Natural killer cell (primary cell): ENCODE results near the gene FHOD1. TPM values are rescaled to one million over a fixed set of nuclear protein-coding genes. Genes with fewer than 3 reads are reported as not detected.

Experiments used
- ATAC-seq, 3 donors: fragments of 150-1000 bp in 2 of 3; fragments of 200-7000 bp in 1 of 3; cut with Tn5 transposase; 1 replicate in 1 of 3; 2 replicates in 2 of 3; pipeline ENCODE4 v1.10.0; 2021; ENCODE audit warnings: mild to moderate bottlenecking in 2 of 3, moderate library complexity in 2 of 3
- DNase-seq, 2 donors: peaks; one replicate each; pipeline versions ENCODE4 v3.0.0 to v3.0.0-alpha.2; 2013 to 2021; ENCODE audit warnings: mixed read lengths in 1 of 2
- H3K27ac ChIP-seq: one replicate; pipeline ENCODE4 v1.5.1; 2013; ENCODE audit warnings: mild to moderate bottlenecking, low read length
- H3K27me3 ChIP-seq: one replicate; pipeline ENCODE4 v1.6.1; 2013; ENCODE audit warnings: low read length; ENCODE audit not compliant: control insufficient read depth, insufficient read depth
- H3K36me3 ChIP-seq: one replicate; pipeline ENCODE4 v1.6.1; 2013; ENCODE audit warnings: low read length; ENCODE audit not compliant: control insufficient read depth, insufficient read depth
- H3K4me1 ChIP-seq: one replicate; pipeline ENCODE4 v1.6.1; 2013; ENCODE audit warnings: low read length; ENCODE audit not compliant: control insufficient read depth, insufficient read depth
- H3K4me3 ChIP-seq: one replicate; pipeline ENCODE4 v1.5.1; 2013; ENCODE audit warnings: low read length
- H3K9me3 ChIP-seq: one replicate; pipeline ENCODE4 v1.6.1; 2013; ENCODE audit warnings: low read length; ENCODE audit not compliant: control insufficient read depth, insufficient read depth
- H3K27ac Mint-ChIP-seq, 2 donors: one replicate each; pipeline ENCODE4 v1.8.0; 2022; ENCODE audit warnings: mild to moderate bottlenecking in 2 of 2, mixed read lengths in 2 of 2, moderate library complexity in 1 of 2
- H3K27me3 Mint-ChIP-seq, 2 donors: one replicate each; pipeline ENCODE4 v1.8.0; 2022; ENCODE audit warnings: low read depth in 2 of 2, mixed read lengths in 2 of 2
- H3K36me3 Mint-ChIP-seq: one replicate; pipeline ENCODE4 v1.8.0; 2022; ENCODE audit warnings: mixed read lengths
- H3K4me1 Mint-ChIP-seq, 2 donors: one replicate each; pipeline ENCODE4 v1.8.0; 2022; ENCODE audit warnings: mixed read lengths in 2 of 2
- H3K4me3 Mint-ChIP-seq: one replicate; pipeline ENCODE4 v1.8.0; 2022; ENCODE audit warnings: mild to moderate bottlenecking, moderate library complexity, mixed read lengths
- H3K9me3 Mint-ChIP-seq, 2 donors: one replicate each; pipeline ENCODE4 v1.8.0; 2022; ENCODE audit warnings: mixed read lengths in 2 of 2
- WGBS: methylation state at CpG from one replicate; pipeline ENCODE4 v1.1.7; 2013; ENCODE audit warnings: missing lambda C conversion rate; ENCODE audit not compliant: insufficient coverage; 5-methylcytosine and 5-hydroxymethylcytosine counted together
- intact Hi-C: fragments of 100-400 bp; cut with micrococcal nuclease; formaldehyde crosslinking; loops from one replicate; pipeline ENCODE4 v1.14.2; 2022
- total RNA-seq, 4 donors: library from RNA; stranded (reverse); fragments of 120-200 nt in 1 of 4; gene quantifications; one replicate each; pipeline versions ENCODE4 v1.2.3 to v1.2.4, GENCODE V29; 2013 to 2022
- TF ChIP-seq, protein P1 (sequence below): fragments of 200-600 bp; IDR thresholded peaks from one replicate; pipeline ENCODE4 v1.8.0; 2022; ENCODE audit warnings: antibody characterized with exemption

Gene FHOD1
- total RNA-seq, 3 donors from 2014 or later (not counting 1 experiment from before 2014, with no cell fraction given) = 79.3 to 96.8 (median 89.2) TPM

DNA sequence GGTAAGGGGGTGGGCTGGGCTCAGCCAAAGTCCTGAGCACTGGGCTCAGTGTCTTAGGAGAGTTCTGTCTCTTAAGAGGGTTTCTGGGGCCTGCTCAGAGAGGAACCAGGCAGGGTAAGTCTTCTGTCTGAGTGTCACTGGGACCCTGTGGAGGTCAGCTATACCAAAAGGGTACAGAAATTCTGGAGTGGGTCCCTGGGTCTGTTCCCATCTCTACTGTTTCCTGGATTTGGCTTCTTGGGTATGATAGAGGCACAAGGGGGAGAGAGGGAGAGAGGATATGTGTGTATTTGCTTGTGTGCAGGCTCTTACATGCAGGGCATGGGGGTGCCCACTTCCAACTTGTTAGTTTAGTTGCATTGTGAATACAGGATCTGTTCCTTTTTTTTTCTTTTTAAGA lies 53.7 kb downstream of the FHOD1 start:
- Mint-ChIP-seq H3K4me3 (peak overlapping the region; percentile 66), H3K36me3 (peaks cover 14% of the 10 kb centered on the region), H3K27ac (peak overlapping the region; percentile 75 to 86), H3K4me1 (peaks cover 34 to 52% of the 10 kb centered on the region in 2 donors), H3K9me3 (no peaks in the 10 kb centered on the region), H3K27me3 (no peaks in the 10 kb centered on the region)
- intact Hi-C loops = loop anchor here (2.0 kb wide), 1 partner anchor 33 kb away; the partner anchor contains the start of gene TMEM208
- ATAC-seq (no peak), DNase-seq (no peak)
- Histone ChIP-seq H3K27ac (no peak overlapping the region), H3K4me1 (peaks cover 25% of the 10 kb centered on the region), H3K27me3 (no peaks in the 10 kb centered on the region), H3K9me3 (no peaks in the 10 kb centered on the region), H3K4me3 (no peak overlapping the region), H3K36me3 (peaks cover 42% of the 10 kb centered on the region)
- TF ChIP-seq, protein P1, sequence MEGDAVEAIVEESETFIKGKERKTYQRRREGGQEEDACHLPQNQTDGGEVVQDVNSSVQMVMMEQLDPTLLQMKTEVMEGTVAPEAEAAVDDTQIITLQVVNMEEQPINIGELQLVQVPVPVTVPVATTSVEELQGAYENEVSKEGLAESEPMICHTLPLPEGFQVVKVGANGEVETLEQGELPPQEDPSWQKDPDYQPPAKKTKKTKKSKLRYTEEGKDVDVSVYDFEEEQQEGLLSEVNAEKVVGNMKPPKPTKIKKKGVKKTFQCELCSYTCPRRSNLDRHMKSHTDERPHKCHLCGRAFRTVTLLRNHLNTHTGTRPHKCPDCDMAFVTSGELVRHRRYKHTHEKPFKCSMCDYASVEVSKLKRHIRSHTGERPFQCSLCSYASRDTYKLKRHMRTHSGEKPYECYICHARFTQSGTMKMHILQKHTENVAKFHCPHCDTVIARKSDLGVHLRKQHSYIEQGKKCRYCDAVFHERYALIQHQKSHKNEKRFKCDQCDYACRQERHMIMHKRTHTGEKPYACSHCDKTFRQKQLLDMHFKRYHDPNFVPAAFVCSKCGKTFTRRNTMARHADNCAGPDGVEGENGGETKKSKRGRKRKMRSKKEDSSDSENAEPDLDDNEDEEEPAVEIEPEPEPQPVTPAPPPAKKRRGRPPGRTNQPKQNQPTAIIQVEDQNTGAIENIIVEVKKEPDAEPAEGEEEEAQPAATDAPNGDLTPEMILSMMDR = no peak

DNA sequence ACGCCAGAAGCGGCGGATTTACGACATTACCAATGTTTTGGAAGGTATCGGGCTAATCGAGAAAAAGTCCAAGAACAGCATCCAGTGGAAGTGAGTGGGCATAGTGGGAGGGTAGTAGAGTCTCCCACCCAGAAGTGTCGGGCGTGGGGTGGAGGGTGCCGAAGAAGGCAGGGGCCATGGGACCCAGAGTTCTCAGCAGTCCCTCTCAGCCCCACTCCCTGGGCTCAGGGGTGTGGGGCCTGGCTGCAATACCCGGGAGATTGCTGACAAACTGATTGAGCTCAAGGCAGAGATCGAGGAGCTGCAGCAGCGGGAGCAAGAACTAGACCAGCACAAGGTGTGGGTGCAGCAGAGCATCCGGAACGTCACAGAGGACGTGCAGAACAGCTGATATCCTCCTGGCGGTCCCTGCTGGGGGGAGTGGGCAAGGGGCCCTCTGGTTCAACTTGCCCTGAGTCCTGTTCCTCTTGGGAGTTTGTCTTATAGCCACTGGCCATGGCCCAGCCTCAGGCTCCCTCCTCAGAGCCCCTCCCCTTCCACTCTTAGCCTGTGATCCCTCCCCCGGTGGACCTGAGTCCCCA lies 54.4 kb downstream of the FHOD1 start:
- Mint-ChIP-seq H3K27ac (peak overlapping the region; percentile 75 to 86), H3K4me1 (peaks cover 34 to 52% of the 10 kb centered on the region in 2 donors), H3K4me3 (peak overlapping the region; percentile 92), H3K36me3 (peaks cover 14% of the 10 kb centered on the region), H3K9me3 (no peaks in the 10 kb centered on the region), H3K27me3 (no peaks in the 10 kb centered on the region)
- intact Hi-C loops = loop anchor here (1.0 to 2.0 kb wide), 2 partner anchors 10 to 34 kb away; partner anchors contain the start of genes MATCAP1 and TMEM208
- peaks cover 25% of the 10 kb centered on the region for H3K4me1 ChIP-seq
- peak overlapping the region; percentile 82 for H3K4me3 ChIP-seq
- peak in 1 of 2 donors; percentile 40 for DNase-seq
- TF ChIP-seq, protein P1 = no peak
- 42% methylated on average over 17 of the region's 17 CpGs for WGBS
- peaks cover 35% of the 10 kb centered on the region for H3K36me3 ChIP-seq
- no peak for ATAC-seq
- no peak overlapping the region for H3K27ac ChIP-seq
- no peaks in the 10 kb centered on the region for H3K9me3 ChIP-seq
- no peaks in the 10 kb centered on the region for H3K27me3 ChIP-seq

DNA sequence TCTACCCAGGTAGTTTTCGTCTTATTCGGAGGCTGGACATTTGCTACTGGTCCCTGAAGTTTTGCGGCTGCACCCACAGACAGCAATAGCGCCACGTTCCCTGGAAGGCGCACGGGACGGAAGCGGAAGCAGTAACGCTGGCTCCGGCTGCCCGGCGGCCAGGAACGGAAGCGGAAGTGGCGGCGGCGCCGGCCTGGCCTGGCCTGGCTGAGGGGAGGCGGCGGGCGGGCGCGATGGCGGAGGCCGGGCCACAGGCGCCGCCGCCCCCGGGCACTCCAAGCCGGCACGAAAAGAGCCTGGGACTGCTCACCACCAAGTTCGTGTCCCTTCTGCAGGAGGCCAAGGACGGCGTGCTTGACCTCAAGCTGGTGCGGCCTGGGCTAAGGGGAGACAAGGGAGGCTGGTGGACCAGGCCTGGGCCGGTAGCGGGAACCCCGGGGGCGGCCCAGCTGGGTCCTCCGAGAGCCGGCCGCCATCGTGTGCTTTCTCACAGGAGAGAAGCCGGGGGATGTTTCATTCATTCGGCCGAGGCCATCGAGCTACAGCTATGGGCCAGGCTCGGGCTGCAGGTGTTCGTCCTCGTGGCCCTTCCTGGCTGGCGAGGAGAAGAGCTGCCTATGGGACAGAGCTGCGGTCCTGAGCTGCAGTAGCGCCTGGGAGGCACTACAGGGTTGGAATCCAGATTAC lies 55.1 kb downstream of the FHOD1 start, which contains the start of gene E2F4:
Gene E2F4, plus strand, starts transcription at position 161 of the 687 bp plus-strand sequence. Its CDS starts 73 bp downstream, at position 234.
- Histone ChIP-seq H3K4me3 (peak within 1 kb of the TSS; percentile 82), H3K9me3 (no peaks in the 10 kb centered on the region), H3K27ac (peak within 1 kb of the TSS; percentile 45), H3K4me1 (peaks cover 25% of the 10 kb centered on the region), H3K36me3 (peaks cover 30% of the 10 kb centered on the region), H3K27me3 (no peaks in the 10 kb centered on the region)
- Mint-ChIP-seq H3K27me3 (no peaks in the 10 kb centered on the region), H3K4me1 (peaks cover 34 to 52% of the 10 kb centered on the region in 2 donors), H3K36me3 (peaks cover 14% of the 10 kb centered on the region), H3K4me3 (peak within 1 kb of the TSS; percentile 92), H3K27ac (peak within 1 kb of the TSS; percentile 75 to 86), H3K9me3 (no peaks in the 10 kb centered on the region)
- TF ChIP-seq, protein P1 = no peak
- ATAC-seq = peak; percentile 97 to 99 (median 98)
- peak; percentile 84 to 93 for DNase-seq
- WGBS = under 1% methylated on average over 54 of the region's 54 CpGs
- intact Hi-C loops = loop anchor here (1.0 to 2.0 kb wide), 2 partner anchors 9 to 35 kb away; partner anchors contain the start of genes MATCAP1 and TMEM208
